ENCODE results near the gene SCD. TPM values are rescaled to one million over a fixed set of nuclear protein-coding genes. Genes with fewer than 3 reads are reported as not detected.
"Not testable (repeated sequence)": the region's sequence is repeated elsewhere in the genome, so short reads cannot be mapped to it uniquely, and the experiment has no call there.

The SCD gene
- 1.9 TPM for total RNA-seq

- Histone ChIP-seq H3K9me3 (ENCODE audit: low read depth, low read length) (no peaks in the 10 kb centered on the region), H3K4me1 (ENCODE audit: insufficient read depth, low read length) (peaks cover 24% of the 10 kb centered on the region), H3K4me3 (ENCODE audit: low read length) (peak within 1 kb of the TSS; percentile 51), H3K27me3 (ENCODE audit: insufficient read depth, low read length) (no peaks in the 10 kb centered on the region)
These were observed at the start of gene SCD for GRCh38 chr10:100346765-100347567. Gene SCD, plus strand, starts transcription at chr10:100347233. Its CDS starts 272 bp downstream, at chr10:100347505.

- Histone ChIP-seq H3K27me3 (ENCODE audit: insufficient read depth, low read length) (peaks cover 9% of the 10 kb centered on the region), H3K4me3 (ENCODE audit: low read length) (no peak overlapping the region), H3K4me1 (ENCODE audit: insufficient read depth, low read length) (peaks cover 10% of the 10 kb centered on the region), H3K9me3 (ENCODE audit: low read depth, low read length) (no peaks in the 10 kb centered on the region)
These were observed 49.8 kb upstream of the SCD start for GRCh38 chr10:100297242-100297641.

- not testable (repeated sequence) for H3K4me3 ChIP-seq (ENCODE audit: low read length); H3K4me1 ChIP-seq (ENCODE audit: insufficient read depth, low read length); H3K27me3 ChIP-seq (ENCODE audit: insufficient read depth, low read length); H3K9me3 ChIP-seq (ENCODE audit: low read depth, low read length)
These were observed 45.9 kb upstream of the SCD start for GRCh38 chr10:100301123-100301522.

- Histone ChIP-seq H3K9me3 (ENCODE audit: low read depth, low read length) (no peaks in the 10 kb centered on the region), H3K4me1 (ENCODE audit: insufficient read depth, low read length) (no peaks in the 10 kb centered on the region), H3K4me3 (ENCODE audit: low read length) (no peak overlapping the region), H3K27me3 (ENCODE audit: insufficient read depth, low read length) (no peaks in the 10 kb centered on the region)
These were observed 43.2 kb upstream of the SCD start for GRCh38 chr10:100303724-100304319.

GRCh38 chr10:100304414-100304813 is 42.6 kb upstream of the SCD start:
- Histone ChIP-seq H3K9me3 (ENCODE audit: low read depth, low read length) (no peaks in the 10 kb centered on the region), H3K27me3 (ENCODE audit: insufficient read depth, low read length) (no peaks in the 10 kb centered on the region), H3K4me1 (ENCODE audit: insufficient read depth, low read length) (no peaks in the 10 kb centered on the region), H3K4me3 (ENCODE audit: low read length) (no peak overlapping the region)

GRCh38 chr10:100306861-100307260 is 40.2 kb upstream of the SCD start:
- Histone ChIP-seq H3K4me1 (ENCODE audit: insufficient read depth, low read length) (no peaks in the 10 kb centered on the region), H3K4me3 (ENCODE audit: low read length) (no peak overlapping the region), H3K27me3 (ENCODE audit: insufficient read depth, low read length) (peaks cover under 1% of the 10 kb centered on the region), H3K9me3 (ENCODE audit: low read depth, low read length) (no peaks in the 10 kb centered on the region)

- Histone ChIP-seq H3K4me3 (ENCODE audit: low read length) (no peak overlapping the region), H3K9me3 (ENCODE audit: low read depth, low read length) (no peaks in the 10 kb centered on the region), H3K4me1 (ENCODE audit: insufficient read depth, low read length) (no peaks in the 10 kb centered on the region), H3K27me3 (ENCODE audit: insufficient read depth, low read length) (peaks cover 3% of the 10 kb centered on the region)
These were observed 39.3 kb upstream of the SCD start for GRCh38 chr10:100307684-100308083.

GRCh38 chr10:100311298-100311697 is 35.7 kb upstream of the SCD start:
- Histone ChIP-seq H3K4me3 (ENCODE audit: low read length) (no peak overlapping the region), H3K27me3 (ENCODE audit: insufficient read depth, low read length) (peaks cover 7% of the 10 kb centered on the region), H3K9me3 (ENCODE audit: low read depth, low read length) (no peaks in the 10 kb centered on the region), H3K4me1 (ENCODE audit: insufficient read depth, low read length) (no peaks in the 10 kb centered on the region)

- peaks cover 14% of the 10 kb centered on the region for H3K27me3 ChIP-seq (ENCODE audit: insufficient read depth, low read length)
- no peaks in the 10 kb centered on the region for H3K9me3 ChIP-seq (ENCODE audit: low read depth, low read length)
- H3K4me1 ChIP-seq (ENCODE audit: insufficient read depth, low read length) = no peaks in the 10 kb centered on the region
- H3K4me3 ChIP-seq (ENCODE audit: low read length) = no peak overlapping the region
These were observed 31.4 kb upstream of the SCD start for GRCh38 chr10:100315615-100316014.

- H3K4me1 ChIP-seq (ENCODE audit: insufficient read depth, low read length) = no peaks in the 10 kb centered on the region
- no peak overlapping the region for H3K4me3 ChIP-seq (ENCODE audit: low read length)
- peaks cover 11% of the 10 kb centered on the region for H3K27me3 ChIP-seq (ENCODE audit: insufficient read depth, low read length)
- no peaks in the 10 kb centered on the region for H3K9me3 ChIP-seq (ENCODE audit: low read depth, low read length)
These were observed 28.8 kb upstream of the SCD start for GRCh38 chr10:100318207-100318606.

- no peak overlapping the region for H3K4me3 ChIP-seq (ENCODE audit: low read length)
- H3K9me3 ChIP-seq (ENCODE audit: low read depth, low read length) = no peaks in the 10 kb centered on the region
- H3K27me3 ChIP-seq (ENCODE audit: insufficient read depth, low read length) = peaks cover 8% of the 10 kb centered on the region
- no peaks in the 10 kb centered on the region for H3K4me1 ChIP-seq (ENCODE audit: insufficient read depth, low read length)
These were observed 27.2 kb upstream of the SCD start for GRCh38 chr10:100319707-100320402.

- peaks cover 21% of the 10 kb centered on the region for H3K4me1 ChIP-seq (ENCODE audit: insufficient read depth, low read length)
- no peak overlapping the region for H3K4me3 ChIP-seq (ENCODE audit: low read length)
These were observed 21.9 kb upstream of the SCD start for GRCh38 chr10:100325158-100325557.

GRCh38 chr10:100327007-100327717 is 19.9 kb upstream of the SCD start:
- peaks cover 21% of the 10 kb centered on the region for H3K4me1 ChIP-seq (ENCODE audit: insufficient read depth, low read length)
- H3K9me3 ChIP-seq (ENCODE audit: low read depth, low read length) = no peaks in the 10 kb centered on the region
- H3K27me3 ChIP-seq (ENCODE audit: insufficient read depth, low read length) = no peaks in the 10 kb centered on the region
- no peak overlapping the region for H3K4me3 ChIP-seq (ENCODE audit: low read length)

More at GRCh38 chr10:100325158-100325557, 21.9 kb upstream of the SCD start:
- Histone ChIP-seq H3K9me3 (ENCODE audit: low read depth, low read length) (no peaks in the 10 kb centered on the region), H3K27me3 (ENCODE audit: insufficient read depth, low read length) (no peaks in the 10 kb centered on the region)

- H3K4me3 ChIP-seq (ENCODE audit: low read length) = no peak overlapping the region
- H3K27me3 ChIP-seq (ENCODE audit: insufficient read depth, low read length) = no peaks in the 10 kb centered on the region
- H3K9me3 ChIP-seq (ENCODE audit: low read depth, low read length) = no peaks in the 10 kb centered on the region
- peaks cover 21% of the 10 kb centered on the region for H3K4me1 ChIP-seq (ENCODE audit: insufficient read depth, low read length)
These were observed 19.4 kb upstream of the SCD start for GRCh38 chr10:100327718-100328009.

GRCh38 chr10:100328198-100328597 is 18.8 kb upstream of the SCD start:
- Histone ChIP-seq H3K9me3 (ENCODE audit: low read depth, low read length) (no peaks in the 10 kb centered on the region), H3K4me3 (ENCODE audit: low read length) (no peak overlapping the region), H3K4me1 (ENCODE audit: insufficient read depth, low read length) (peaks cover 21% of the 10 kb centered on the region), H3K27me3 (ENCODE audit: insufficient read depth, low read length) (no peaks in the 10 kb centered on the region)
